ENCODE results near the gene UACA.

DNA sequence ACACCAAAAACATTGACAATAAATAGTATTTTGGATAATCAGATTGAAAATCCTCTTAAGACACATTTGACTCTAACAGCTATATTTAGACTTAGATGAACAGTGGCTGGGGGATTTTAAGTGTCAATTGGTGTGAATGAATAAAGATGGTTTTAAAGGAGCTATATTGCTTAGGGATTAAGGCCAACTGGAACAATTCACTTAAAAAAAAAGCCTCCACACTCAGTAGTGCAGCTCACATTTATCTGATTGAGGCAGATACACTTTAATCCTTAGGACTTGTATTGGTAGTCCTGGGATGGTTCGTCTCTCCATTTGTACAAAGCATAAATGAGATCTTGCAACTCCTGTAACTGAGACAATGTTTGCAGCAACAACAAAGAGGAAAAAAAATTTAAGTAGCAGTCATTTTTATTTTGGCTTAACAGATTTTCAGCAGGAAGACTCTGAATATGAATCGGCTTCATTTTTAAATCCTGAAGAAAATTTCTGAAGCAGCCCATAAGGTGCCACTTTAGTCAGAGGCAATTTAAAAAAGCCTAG, 112.0 kb downstream of the UACA start:
- TF ChIP-seq, protein P1, sequence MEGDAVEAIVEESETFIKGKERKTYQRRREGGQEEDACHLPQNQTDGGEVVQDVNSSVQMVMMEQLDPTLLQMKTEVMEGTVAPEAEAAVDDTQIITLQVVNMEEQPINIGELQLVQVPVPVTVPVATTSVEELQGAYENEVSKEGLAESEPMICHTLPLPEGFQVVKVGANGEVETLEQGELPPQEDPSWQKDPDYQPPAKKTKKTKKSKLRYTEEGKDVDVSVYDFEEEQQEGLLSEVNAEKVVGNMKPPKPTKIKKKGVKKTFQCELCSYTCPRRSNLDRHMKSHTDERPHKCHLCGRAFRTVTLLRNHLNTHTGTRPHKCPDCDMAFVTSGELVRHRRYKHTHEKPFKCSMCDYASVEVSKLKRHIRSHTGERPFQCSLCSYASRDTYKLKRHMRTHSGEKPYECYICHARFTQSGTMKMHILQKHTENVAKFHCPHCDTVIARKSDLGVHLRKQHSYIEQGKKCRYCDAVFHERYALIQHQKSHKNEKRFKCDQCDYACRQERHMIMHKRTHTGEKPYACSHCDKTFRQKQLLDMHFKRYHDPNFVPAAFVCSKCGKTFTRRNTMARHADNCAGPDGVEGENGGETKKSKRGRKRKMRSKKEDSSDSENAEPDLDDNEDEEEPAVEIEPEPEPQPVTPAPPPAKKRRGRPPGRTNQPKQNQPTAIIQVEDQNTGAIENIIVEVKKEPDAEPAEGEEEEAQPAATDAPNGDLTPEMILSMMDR (conservative IDR thresholded peaks at IDR 0.05; ENCODE audit: low read depth in 2 of 2), result no peak
- TF ChIP-seq POLR2AphosphoS5 (IDR thresholded peaks at IDR 0.05; ENCODE audit: low read depth) (no peak), STAT1 (IDR thresholded peaks at IDR 0.05; ENCODE audit: unreplicated experiment) (no peak), EZH2phosphoT487 (IDR thresholded peaks at IDR 0.05; ENCODE audit: unreplicated experiment) (no peak), EZH2 (IDR thresholded peaks at IDR 0.05; ENCODE audit: low read depth, unreplicated experiment) (no peak)
- TF ChIP-seq, protein P2, sequence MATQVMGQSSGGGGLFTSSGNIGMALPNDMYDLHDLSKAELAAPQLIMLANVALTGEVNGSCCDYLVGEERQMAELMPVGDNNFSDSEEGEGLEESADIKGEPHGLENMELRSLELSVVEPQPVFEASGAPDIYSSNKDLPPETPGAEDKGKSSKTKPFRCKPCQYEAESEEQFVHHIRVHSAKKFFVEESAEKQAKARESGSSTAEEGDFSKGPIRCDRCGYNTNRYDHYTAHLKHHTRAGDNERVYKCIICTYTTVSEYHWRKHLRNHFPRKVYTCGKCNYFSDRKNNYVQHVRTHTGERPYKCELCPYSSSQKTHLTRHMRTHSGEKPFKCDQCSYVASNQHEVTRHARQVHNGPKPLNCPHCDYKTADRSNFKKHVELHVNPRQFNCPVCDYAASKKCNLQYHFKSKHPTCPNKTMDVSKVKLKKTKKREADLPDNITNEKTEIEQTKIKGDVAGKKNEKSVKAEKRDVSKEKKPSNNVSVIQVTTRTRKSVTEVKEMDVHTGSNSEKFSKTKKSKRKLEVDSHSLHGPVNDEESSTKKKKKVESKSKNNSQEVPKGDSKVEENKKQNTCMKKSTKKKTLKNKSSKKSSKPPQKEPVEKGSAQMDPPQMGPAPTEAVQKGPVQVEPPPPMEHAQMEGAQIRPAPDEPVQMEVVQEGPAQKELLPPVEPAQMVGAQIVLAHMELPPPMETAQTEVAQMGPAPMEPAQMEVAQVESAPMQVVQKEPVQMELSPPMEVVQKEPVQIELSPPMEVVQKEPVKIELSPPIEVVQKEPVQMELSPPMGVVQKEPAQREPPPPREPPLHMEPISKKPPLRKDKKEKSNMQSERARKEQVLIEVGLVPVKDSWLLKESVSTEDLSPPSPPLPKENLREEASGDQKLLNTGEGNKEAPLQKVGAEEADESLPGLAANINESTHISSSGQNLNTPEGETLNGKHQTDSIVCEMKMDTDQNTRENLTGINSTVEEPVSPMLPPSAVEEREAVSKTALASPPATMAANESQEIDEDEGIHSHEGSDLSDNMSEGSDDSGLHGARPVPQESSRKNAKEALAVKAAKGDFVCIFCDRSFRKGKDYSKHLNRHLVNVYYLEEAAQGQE (IDR thresholded peaks at IDR 0.05; ENCODE audit: unreplicated experiment), result no peak

Measured in GM23338 (cell line).